Keratinocyte (primary cell): ENCODE results near the gene GAS6. TPM values are rescaled to one million over a fixed set of nuclear protein-coding genes. Genes with fewer than 3 reads are reported as not detected.

Experiments
- DNase-seq: peaks from one replicate; pipeline ENCODE4 v3.0.0-alpha.2; 2011; ENCODE audit warnings: low read depth, missing footprints, low spot score
- FAIRE-seq: peaks from 2 replicates; lab custom pipeline; 2011; peaks lifted over from hg19 to GRCh38; lab: Jason Lieb, UNC
- H2AFZ ChIP-seq: 2 replicates; pipeline ENCODE4 v1.6.0; 2012; ENCODE audit warnings: low read length, control low read depth, inconsistent platforms; ENCODE audit not compliant: control insufficient read depth
- H3K27ac ChIP-seq: 2 replicates; pipeline ENCODE4 v1.5.1; 2011; ENCODE audit warnings: low read length; ENCODE audit not compliant: control insufficient read depth, insufficient read depth
- H3K27me3 ChIP-seq: 3 replicates; pipeline ENCODE4 v1.6.0; 2011; ENCODE audit warnings: low read length; ENCODE audit not compliant: control insufficient read depth, insufficient read depth; ENCODE audit errors: extremely low read depth
- H3K36me3 ChIP-seq, 2 experiments: 2 replicates in 1 of 2; 3 replicates in 1 of 2; pipeline ENCODE4 v1.5.1; 2011; ENCODE audit warnings: low read length in 2 of 2, mild to moderate bottlenecking in 1 of 2; ENCODE audit not compliant: control insufficient read depth in 2 of 2, insufficient read depth in 2 of 2; ENCODE audit errors: extremely low read depth in 1 of 2
- H3K4me1 ChIP-seq: 3 replicates; pipeline ENCODE4 v1.5.1; 2011; ENCODE audit warnings: low read length; ENCODE audit not compliant: control insufficient read depth, insufficient read depth; ENCODE audit errors: extremely low read depth
- H3K4me2 ChIP-seq: 3 replicates; pipeline ENCODE4 v1.6.0; 2011; ENCODE audit warnings: low read depth, low read length; ENCODE audit not compliant: control insufficient read depth, insufficient read depth; ENCODE audit errors: extremely low read depth
- H3K4me3 ChIP-seq, 3 experiments: fragments of 200-600 bp in 1 of 3; sonication (generic) in 1 of 3; 2 replicates in 2 of 3; 3 replicates in 1 of 3; pipeline ENCODE4 v1.5.1; 2011 to 2016; ENCODE audit warnings: low read length in 3 of 3, mild to moderate bottlenecking in 3 of 3, control low read depth in 2 of 3, inconsistent platforms in 1 of 3, low read depth in 1 of 3, mixed read lengths in 1 of 3, mixed run types in 1 of 3, moderate library complexity in 1 of 3; ENCODE audit not compliant: control insufficient read depth in 2 of 3, insufficient read depth in 2 of 3; ENCODE audit errors: extremely low read depth in 1 of 3
- H3K79me2 ChIP-seq: 2 replicates; pipeline ENCODE4 v1.6.0; 2012; ENCODE audit warnings: low read length; ENCODE audit not compliant: control insufficient read depth, insufficient read depth
- H3K9ac ChIP-seq: 3 replicates; pipeline ENCODE4 v1.6.0; 2011; ENCODE audit warnings: low read length; ENCODE audit not compliant: control insufficient read depth, insufficient read depth; ENCODE audit errors: extremely low read depth
- H3K9me1 ChIP-seq: 3 replicates; pipeline ENCODE4 v1.6.0; 2011; ENCODE audit warnings: low read length; ENCODE audit not compliant: control insufficient read depth, insufficient read depth; ENCODE audit errors: extremely low read depth
- H3K9me3 ChIP-seq: 2 replicates; pipeline ENCODE4 v1.5.1; 2012; ENCODE audit warnings: low read depth, low read length; ENCODE audit not compliant: control insufficient read depth
- H4K20me1 ChIP-seq: 3 replicates; pipeline ENCODE4 v1.6.0; 2011; ENCODE audit warnings: low read length; ENCODE audit not compliant: control insufficient read depth, insufficient read depth; ENCODE audit errors: extremely low read depth
- CTCF ChIP-seq, 3 experiments: IDR thresholded peaks in 1 of 3; conservative IDR thresholded peaks in 1 of 3; optimal IDR thresholded peaks in 1 of 3; 2 replicates in 2 of 3; 3 replicates in 1 of 3; pipeline versions ENCODE3 to v1.5.1; 2011; ENCODE audit warnings: low read length in 3 of 3, mild to moderate bottlenecking in 3 of 3, moderate library complexity in 2 of 3, control low read depth in 1 of 3, inconsistent platforms in 1 of 3; ENCODE audit not compliant: insufficient read depth in 2 of 3; ENCODE audit errors: extremely low read depth in 1 of 3
- EZH2 ChIP-seq: IDR thresholded peaks from one replicate; pipeline ENCODE4 v1.6.1; 2012; ENCODE audit warnings: inconsistent platforms, mild to moderate bottlenecking, low read length, moderate library complexity
- dilution Hi-C: fragments of 300-500 bp; cut with MboI; formaldehyde crosslinking; loops from one replicate; pipeline ENCODE4 v1.7.0; 2020; ENCODE audit warnings: low sequenced_read_pairs; ENCODE audit not compliant: extremely low pct_ligation_motif_present
- polyA plus RNA-seq, 5 experiments: library from polyadenylated mRNA; depleted of rRNA in 3 of 5; stranded (reverse) in 3 of 5; stranded (forward) in 1 of 5; unstranded in 1 of 5; fragments of >200 nt; gene quantifications; 1 replicate in 1 of 5; 2 replicates in 3 of 5; 3 replicates in 1 of 5; pipeline versions ENCODE4 v1.2.1 to v1.2.3, GENCODE V29; 2011 to 2012; ENCODE audit warnings: missing spikeins in 2 of 5, low read depth in 1 of 5, low replicate concordance in 1 of 5

The GAS6 gene
- polyA plus RNA-seq, 1 donor (not counting 4 experiments of a cell fraction or from before 2014, with no cell fraction given) = 163 TPM

GRCh38 chr13:113788413-113789135, 75.3 kb downstream of the GAS6 start:
- Histone ChIP-seq H2AFZ (no peak overlapping the region), H3K4me3 (no peak overlapping the region), H3K4me1 (peaks cover 23% of the 10 kb centered on the region), H3K79me2 (no peaks in the 10 kb centered on the region), H3K27ac (no peak overlapping the region), H4K20me1 (no peaks in the 10 kb centered on the region), H3K9ac (no peak overlapping the region), H3K9me1 (no peaks in the 10 kb centered on the region), H3K27me3 (peaks cover 50% of the 10 kb centered on the region), H3K36me3 (no peaks in the 10 kb centered on the region), H3K4me2 (no peak overlapping the region), H3K9me3 (peaks cover 5% of the 10 kb centered on the region)
- DNase-seq = no peak
- dilution Hi-C loops = no loop called here
- TF ChIP-seq EZH2 (no peak), CTCF (optimal IDR thresholded peaks at IDR 0.05 in 1 of 3, IDR thresholded peaks at IDR 0.05 in 1 of 3, conservative IDR thresholded peaks at IDR 0.05 in 1 of 3; ENCODE audit: extremely low read depth in 1 of 3, insufficient read depth in 2 of 3, low read length in 3 of 3) (no peak)
- FAIRE-seq = no peak

DNA sequence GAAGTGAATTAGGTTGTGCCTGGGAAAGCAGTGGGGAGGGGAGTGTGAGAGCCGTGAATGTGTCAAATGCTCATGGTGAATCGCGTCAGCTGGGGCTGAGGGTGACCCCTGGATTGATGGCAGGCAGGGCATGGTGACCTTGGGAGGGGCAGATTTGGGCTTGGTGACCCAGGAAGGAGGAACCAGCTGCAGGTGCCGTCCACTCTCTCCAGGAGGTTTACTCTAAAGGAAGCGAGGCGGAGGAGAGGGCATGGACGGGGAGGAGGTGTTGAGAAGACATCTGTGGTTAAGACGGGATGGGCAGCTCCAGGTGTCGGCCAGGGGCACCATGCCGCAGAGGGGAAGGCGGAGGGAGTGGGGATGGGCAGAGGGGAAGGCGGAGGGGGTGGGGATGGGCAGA, 76.2 kb downstream of the GAS6 start:
- FAIRE-seq = no peak
- Histone ChIP-seq H3K4me3 (no peak overlapping the region), H2AFZ (no peak overlapping the region), H4K20me1 (no peaks in the 10 kb centered on the region), H3K36me3 (no peaks in the 10 kb centered on the region), H3K9ac (no peak overlapping the region), H3K4me2 (no peak overlapping the region), H3K4me1 (peaks cover 22% of the 10 kb centered on the region), H3K9me3 (peaks cover 5% of the 10 kb centered on the region), H3K27ac (no peak overlapping the region), H3K27me3 (peaks cover 41% of the 10 kb centered on the region), H3K79me2 (no peaks in the 10 kb centered on the region), H3K9me1 (no peaks in the 10 kb centered on the region)
- TF ChIP-seq EZH2 = no peak
- no peak for TF ChIP-seq CTCF (optimal IDR thresholded peaks at IDR 0.05 in 1 of 3, IDR thresholded peaks at IDR 0.05 in 1 of 3, conservative IDR thresholded peaks at IDR 0.05 in 1 of 3; ENCODE audit: extremely low read depth in 1 of 3, insufficient read depth in 2 of 3, low read length in 3 of 3)
- dilution Hi-C loops = no loop called here
- DNase-seq = no peak
